Mammary epithelial cell (primary cell): ENCODE data around the gene FBXO21.

ENCODE experiments used
- EZH2 ChIP-seq: IDR thresholded peaks from 2 replicates; pipeline ENCODE4 v1.6.1; 2012; ENCODE audit warnings: low read length, inconsistent platforms, borderline replicate concordance
- TF ChIP-seq, protein P1 (sequence below), 2 donors: IDR thresholded peaks in 1 of 2; conservative IDR thresholded peaks in 1 of 2; 2 replicates each; pipeline ENCODE4 v1.5.1; 2011 to 2012; ENCODE audit warnings: inconsistent platforms in 2 of 2, low read length in 2 of 2, mild to moderate bottlenecking in 2 of 2, control low read depth in 1 of 2, low read depth in 1 of 2; ENCODE audit not compliant: insufficient read depth in 1 of 2; ENCODE audit errors: extremely low read depth in 1 of 2

GRCh38 chr12:117143008-117143532 is 47.2 kb downstream of the FBXO21 start:
- TF ChIP-seq, protein P1, sequence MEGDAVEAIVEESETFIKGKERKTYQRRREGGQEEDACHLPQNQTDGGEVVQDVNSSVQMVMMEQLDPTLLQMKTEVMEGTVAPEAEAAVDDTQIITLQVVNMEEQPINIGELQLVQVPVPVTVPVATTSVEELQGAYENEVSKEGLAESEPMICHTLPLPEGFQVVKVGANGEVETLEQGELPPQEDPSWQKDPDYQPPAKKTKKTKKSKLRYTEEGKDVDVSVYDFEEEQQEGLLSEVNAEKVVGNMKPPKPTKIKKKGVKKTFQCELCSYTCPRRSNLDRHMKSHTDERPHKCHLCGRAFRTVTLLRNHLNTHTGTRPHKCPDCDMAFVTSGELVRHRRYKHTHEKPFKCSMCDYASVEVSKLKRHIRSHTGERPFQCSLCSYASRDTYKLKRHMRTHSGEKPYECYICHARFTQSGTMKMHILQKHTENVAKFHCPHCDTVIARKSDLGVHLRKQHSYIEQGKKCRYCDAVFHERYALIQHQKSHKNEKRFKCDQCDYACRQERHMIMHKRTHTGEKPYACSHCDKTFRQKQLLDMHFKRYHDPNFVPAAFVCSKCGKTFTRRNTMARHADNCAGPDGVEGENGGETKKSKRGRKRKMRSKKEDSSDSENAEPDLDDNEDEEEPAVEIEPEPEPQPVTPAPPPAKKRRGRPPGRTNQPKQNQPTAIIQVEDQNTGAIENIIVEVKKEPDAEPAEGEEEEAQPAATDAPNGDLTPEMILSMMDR (conservative IDR thresholded peaks at IDR 0.05 in 1 of 2, IDR thresholded peaks at IDR 0.05 in 1 of 2; ENCODE audit: extremely low read depth in 1 of 2, insufficient read depth in 1 of 2, low read depth in 1 of 2, low read length in 2 of 2), result no peak
- no peak for TF ChIP-seq EZH2
